GM12878 (cell line): Measurements from ENCODE around the gene IPCEF1. TPM values are rescaled to one million over a fixed set of nuclear protein-coding genes. Genes with fewer than 3 reads are reported as not detected.
A peak's percentile ranks its signal among the peaks of the same experiment; 100 is the strongest.

Experiments used
- BMI1 ChIP-seq: fragments of 450-650 bp; IDR thresholded peaks from 2 replicates; pipeline ENCODE4 v1.6.1; 2016; ENCODE audit warnings: mild to moderate bottlenecking, moderate library complexity, borderline replicate concordance
- CHD2 ChIP-seq: IDR thresholded peaks from 2 replicates; pipeline ENCODE4 v1.6.1; 2011; ENCODE audit warnings: low read depth, low read length, improper control_type of control experiment, borderline replicate concordance
- EP300 ChIP-seq, 2 experiments: fragments of 150-350 bp in 1 of 2; IDR thresholded peaks; 2 replicates each; pipeline ENCODE4 v1.6.1; 2011 to 2012; ENCODE audit warnings: low read depth in 2 of 2, low read length in 2 of 2, borderline replicate concordance in 1 of 2, improper control_type of control experiment in 1 of 2, inconsistent platforms in 1 of 2; ENCODE audit not compliant: control insufficient read depth in 1 of 2
- HDAC6 ChIP-seq: fragments of 200-600 bp; sonication (generic); IDR thresholded peaks from one replicate; pipeline ENCODE4 v1.8.0; 2017; ENCODE audit warnings: antibody characterized with exemption; ENCODE audit not compliant: unreplicated experiment
- NFIC ChIP-seq: IDR thresholded peaks from 2 replicates; pipeline ENCODE4 v1.6.1; 2012; ENCODE audit warnings: low read depth, mild to moderate bottlenecking, inconsistent platforms, low read length, moderate library complexity
- NR2C1 ChIP-seq: fragments of 450-650 bp; IDR thresholded peaks from 2 replicates; pipeline ENCODE4 v1.6.1; 2017; ENCODE audit warnings: antibody characterized with exemption, mild to moderate bottlenecking, moderate library complexity
- PAX5 ChIP-seq: IDR thresholded peaks from 2 replicates; pipeline ENCODE4 v1.6.1; 2011; ENCODE audit warnings: low read depth, low read length, borderline replicate concordance
- PRDM15 ChIP-seq: fragments of 450-650 bp; formaldehyde crosslinking; IDR thresholded peaks from 2 replicates; pipeline ENCODE4 v1.4.0; 2020; ENCODE audit warnings: mild to moderate bottlenecking, moderate library complexity
- RAD21 ChIP-seq: IDR thresholded peaks from 2 replicates; pipeline ENCODE4 v1.6.1; 2011; ENCODE audit warnings: mild to moderate bottlenecking, low read depth, low read length, moderate library complexity; ENCODE audit not compliant: insufficient read depth
- RAD51 ChIP-seq: fragments of 450-650 bp; IDR thresholded peaks from 2 replicates; pipeline ENCODE4 v1.6.1; 2016; ENCODE audit warnings: moderate library complexity, mild to moderate bottlenecking, inconsistent platforms
- RELB ChIP-seq: fragments of 450-650 bp; IDR thresholded peaks from 2 replicates; pipeline ENCODE4 v1.6.1; 2017; ENCODE audit warnings: low read depth, mild to moderate bottlenecking, moderate library complexity
- RUNX3 ChIP-seq: IDR thresholded peaks from 2 replicates; pipeline ENCODE4 v1.6.1; 2012; ENCODE audit warnings: low read length, inconsistent platforms
- SP1 ChIP-seq: IDR thresholded peaks from one replicate; pipeline ENCODE4 v1.6.1; 2011; ENCODE audit warnings: low read depth, low read length
- SPI1 ChIP-seq: IDR thresholded peaks from 2 replicates; pipeline ENCODE4 v1.6.1; 2011; ENCODE audit warnings: low read depth, mild to moderate bottlenecking, low read length, moderate library complexity, borderline replicate concordance; ENCODE audit not compliant: insufficient read depth
- TCF12 ChIP-seq: IDR thresholded peaks from 2 replicates; pipeline ENCODE4 v1.6.1; 2011; ENCODE audit warnings: low read depth, mild to moderate bottlenecking, low read length
- ZNF207 ChIP-seq: fragments of 450-650 bp; IDR thresholded peaks from 2 replicates; pipeline ENCODE4 v1.6.1; 2014; ENCODE audit warnings: antibody characterized with exemption, mild to moderate bottlenecking, borderline replicate concordance
- ZNF622 ChIP-seq: fragments of 450-650 bp; IDR thresholded peaks from 2 replicates; pipeline ENCODE4 v1.6.1; 2017; ENCODE audit warnings: mild to moderate bottlenecking, inconsistent platforms
- polyA plus RNA-seq, 11 experiments: library from polyadenylated mRNA; depleted of rRNA in 4 of 11; unstranded in 6 of 11; stranded (reverse) in 5 of 11; fragments of >200 nt; fragmentation: Nextera tagmentation in 4 of 11; fragmentation: Illumina TruSeq in 1 of 11; extraction: Ambion mirVana in 4 of 11; extraction: Trizol in 1 of 11; gene quantifications; 1 replicate in 1 of 11; 2 replicates in 10 of 11; pipeline versions ENCODE4 v1.2.1 to v1.2.3, GENCODE V29; 2011 to 2016; ENCODE audit warnings: inconsistent platforms in 2 of 11, missing spikeins in 2 of 11, low read depth in 1 of 11
- total RNA-seq, 4 experiments: library from RNA; depleted of rRNA in 3 of 4; stranded (reverse); fragments of >200 nt in 3 of 4; fragmentation: Illumina TruSeq in 1 of 4; extraction: Trizol in 1 of 4; gene quantifications; 2 replicates each; pipeline versions ENCODE4 v1.2.1 to v1.2.3, GENCODE V29; 2013 to 2021
- TF ChIP-seq, protein P1 (sequence below): fragments of 450-650 bp; IDR thresholded peaks from 2 replicates; pipeline ENCODE4 v1.6.1; 2017; ENCODE audit warnings: mild to moderate bottlenecking
- TF ChIP-seq, protein P2 (sequence below): fragments of 450-650 bp; IDR thresholded peaks from 2 replicates; pipeline ENCODE4 v1.6.1; 2016; ENCODE audit warnings: mild to moderate bottlenecking

Gene IPCEF1
- total and polyA plus RNA-seq, 10 of the 15 experiments (the other 5 are each of a cell fraction or from before 2014, with no cell fraction given), result 1.3 to 137 (median 4.2) TPM

DNA sequence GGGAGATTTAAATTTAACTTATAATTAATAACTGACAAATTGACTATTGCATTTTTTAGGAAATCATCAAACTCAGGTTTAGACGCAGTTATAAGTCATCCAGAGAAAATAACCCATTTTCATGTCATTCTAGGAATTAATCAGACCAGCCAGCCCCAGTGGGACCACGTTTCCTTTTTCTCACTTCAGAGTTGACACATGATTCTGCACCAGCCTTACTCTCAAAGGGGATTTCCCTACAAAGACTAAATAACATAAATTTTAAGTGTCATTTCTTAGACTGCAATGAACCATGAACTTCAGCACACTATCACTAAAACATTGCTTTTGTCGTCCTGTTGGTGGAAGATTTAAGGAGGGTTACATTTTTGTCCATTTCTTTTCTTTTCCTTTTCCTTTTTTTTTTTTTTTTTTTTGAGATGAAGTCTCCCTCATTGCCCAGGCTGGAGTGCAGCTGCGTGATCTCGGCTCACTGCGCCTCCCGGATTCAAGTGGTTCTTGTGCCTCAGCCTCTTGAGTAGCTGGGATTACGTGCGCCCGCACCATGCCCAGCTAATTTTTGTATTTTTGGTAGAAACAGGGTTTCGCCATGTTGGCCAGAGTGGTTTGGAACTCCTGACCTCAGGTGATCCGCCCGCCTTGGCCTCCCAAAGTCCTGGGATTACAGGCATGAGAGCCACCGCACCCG is 3.6 kb downstream of the IPCEF1 start (continued):
- peak; percentile 87 to 92 for TF ChIP-seq EP300 (IDR thresholded peaks at IDR 0.05; ENCODE audit: borderline replicate concordance in 1 of 2, control insufficient read depth in 1 of 2, low read depth in 2 of 2, low read length in 2 of 2)
- TF ChIP-seq RUNX3, result peak; percentile 88
- TF ChIP-seq RAD51, result peak; percentile 56; the same call in 1 of the 2 replicates
- TF ChIP-seq PAX5, result peak; percentile 92
- TF ChIP-seq SPI1, result peak; percentile 21; the same call in 1 of the 2 replicates
- peak; percentile 92 for TF ChIP-seq NFIC
- TF ChIP-seq NR2C1, result no peak
- TF ChIP-seq, protein P1, sequence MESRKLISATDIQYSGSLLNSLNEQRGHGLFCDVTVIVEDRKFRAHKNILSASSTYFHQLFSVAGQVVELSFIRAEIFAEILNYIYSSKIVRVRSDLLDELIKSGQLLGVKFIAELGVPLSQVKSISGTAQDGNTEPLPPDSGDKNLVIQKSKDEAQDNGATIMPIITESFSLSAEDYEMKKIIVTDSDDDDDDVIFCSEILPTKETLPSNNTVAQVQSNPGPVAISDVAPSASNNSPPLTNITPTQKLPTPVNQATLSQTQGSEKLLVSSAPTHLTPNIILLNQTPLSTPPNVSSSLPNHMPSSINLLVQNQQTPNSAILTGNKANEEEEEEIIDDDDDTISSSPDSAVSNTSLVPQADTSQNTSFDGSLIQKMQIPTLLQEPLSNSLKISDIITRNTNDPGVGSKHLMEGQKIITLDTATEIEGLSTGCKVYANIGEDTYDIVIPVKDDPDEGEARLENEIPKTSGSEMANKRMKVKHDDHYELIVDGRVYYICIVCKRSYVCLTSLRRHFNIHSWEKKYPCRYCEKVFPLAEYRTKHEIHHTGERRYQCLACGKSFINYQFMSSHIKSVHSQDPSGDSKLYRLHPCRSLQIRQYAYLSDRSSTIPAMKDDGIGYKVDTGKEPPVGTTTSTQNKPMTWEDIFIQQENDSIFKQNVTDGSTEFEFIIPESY, result no peak
- TF ChIP-seq RELB, result peak; percentile 88
- no peak for TF ChIP-seq SP1
- 0 out of 2 replicates have a peak, but pooled peaks have one; percentile 44 for TF ChIP-seq ZNF207
- no peak; the same call in 1 of the 2 replicates for TF ChIP-seq CHD2
- no peak for TF ChIP-seq HDAC6
- TF ChIP-seq ZNF622, result no peak
- peak; percentile 88 for TF ChIP-seq BMI1
- 0 out of 2 replicates have a peak, but pooled peaks have one; percentile 21 for TF ChIP-seq TCF12
- TF ChIP-seq, protein P2, sequence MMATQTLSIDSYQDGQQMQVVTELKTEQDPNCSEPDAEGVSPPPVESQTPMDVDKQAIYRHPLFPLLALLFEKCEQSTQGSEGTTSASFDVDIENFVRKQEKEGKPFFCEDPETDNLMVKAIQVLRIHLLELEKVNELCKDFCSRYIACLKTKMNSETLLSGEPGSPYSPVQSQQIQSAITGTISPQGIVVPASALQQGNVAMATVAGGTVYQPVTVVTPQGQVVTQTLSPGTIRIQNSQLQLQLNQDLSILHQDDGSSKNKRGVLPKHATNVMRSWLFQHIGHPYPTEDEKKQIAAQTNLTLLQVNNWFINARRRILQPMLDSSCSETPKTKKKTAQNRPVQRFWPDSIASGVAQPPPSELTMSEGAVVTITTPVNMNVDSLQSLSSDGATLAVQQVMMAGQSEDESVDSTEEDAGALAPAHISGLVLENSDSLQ, result peak; percentile 83
- no peak for TF ChIP-seq PRDM15 (CRISPR knock-in tag)
- TF ChIP-seq RAD21, result 0 out of 2 replicates have a peak, but pooled peaks have one; percentile 4
